C4-2B (cell line): Measurements from ENCODE around the gene IBSP.

ENCODE experiments used
- H3K27ac ChIP-seq: fragments of 450-650 bp; 2 replicates; pipeline ENCODE4 v1.5.1; 2017
- ZFX ChIP-seq: fragments of 450-650 bp; IDR thresholded peaks from 2 replicates; pipeline ENCODE4 v1.6.1; 2017
- TF ChIP-seq, protein P1 (sequence below): fragments of 450-650 bp; conservative IDR thresholded peaks from 2 replicates; pipeline ENCODE4 v1.5.1; 2017; ENCODE audit warnings: mild to moderate bottlenecking

IBSP gene

GRCh38 chr4:87802858-87803257, 3.5 kb downstream of the IBSP start:
- no peak for TF ChIP-seq ZFX
- TF ChIP-seq, protein P1, sequence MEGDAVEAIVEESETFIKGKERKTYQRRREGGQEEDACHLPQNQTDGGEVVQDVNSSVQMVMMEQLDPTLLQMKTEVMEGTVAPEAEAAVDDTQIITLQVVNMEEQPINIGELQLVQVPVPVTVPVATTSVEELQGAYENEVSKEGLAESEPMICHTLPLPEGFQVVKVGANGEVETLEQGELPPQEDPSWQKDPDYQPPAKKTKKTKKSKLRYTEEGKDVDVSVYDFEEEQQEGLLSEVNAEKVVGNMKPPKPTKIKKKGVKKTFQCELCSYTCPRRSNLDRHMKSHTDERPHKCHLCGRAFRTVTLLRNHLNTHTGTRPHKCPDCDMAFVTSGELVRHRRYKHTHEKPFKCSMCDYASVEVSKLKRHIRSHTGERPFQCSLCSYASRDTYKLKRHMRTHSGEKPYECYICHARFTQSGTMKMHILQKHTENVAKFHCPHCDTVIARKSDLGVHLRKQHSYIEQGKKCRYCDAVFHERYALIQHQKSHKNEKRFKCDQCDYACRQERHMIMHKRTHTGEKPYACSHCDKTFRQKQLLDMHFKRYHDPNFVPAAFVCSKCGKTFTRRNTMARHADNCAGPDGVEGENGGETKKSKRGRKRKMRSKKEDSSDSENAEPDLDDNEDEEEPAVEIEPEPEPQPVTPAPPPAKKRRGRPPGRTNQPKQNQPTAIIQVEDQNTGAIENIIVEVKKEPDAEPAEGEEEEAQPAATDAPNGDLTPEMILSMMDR: no peak
- H3K27ac ChIP-seq: no peak overlapping the region

- no peak overlapping the region for H3K27ac ChIP-seq
Measured at GRCh38 chr4:87803421-87803820, 4.1 kb downstream of the IBSP start.

GRCh38 chr4:87804871-87805270, 5.5 kb downstream of the IBSP start:
- no peak for TF ChIP-seq ZFX
- TF ChIP-seq, protein P1: no peak
- H3K27ac ChIP-seq: no peak overlapping the region

More at GRCh38 chr4:87803421-87803820, 4.1 kb downstream of the IBSP start:
- TF ChIP-seq, protein P1: no peak
- no peak for TF ChIP-seq ZFX

GRCh38 chr4:87805971-87806370, 6.6 kb downstream of the IBSP start:
- TF ChIP-seq ZFX: no peak
- H3K27ac ChIP-seq: no peak overlapping the region

GRCh38 chr4:87806520-87806919, 7.2 kb downstream of the IBSP start:
- no peak overlapping the region for H3K27ac ChIP-seq
- no peak for TF ChIP-seq ZFX
- TF ChIP-seq, protein P1: no peak

DNA sequence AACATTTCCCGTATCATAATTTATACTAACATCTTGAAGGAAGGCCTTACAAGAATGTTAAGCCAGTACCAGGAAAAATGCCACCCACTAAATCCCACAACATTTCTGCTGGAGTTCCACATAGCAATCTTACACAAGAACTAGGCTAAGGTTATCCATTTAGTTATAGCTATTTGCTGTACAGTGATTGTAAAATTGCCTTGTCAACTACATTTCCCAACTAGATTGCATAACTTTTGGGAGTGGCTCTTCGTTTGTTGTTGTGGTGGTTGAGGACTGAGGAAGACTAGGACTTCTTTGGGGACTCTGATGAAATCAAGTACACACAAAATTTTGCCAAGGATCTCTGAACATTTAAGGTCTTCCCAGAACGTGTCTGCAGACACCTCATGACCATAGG, 8.0 kb downstream of the IBSP start:
- no peak overlapping the region for H3K27ac ChIP-seq
- TF ChIP-seq ZFX: no peak
- TF ChIP-seq, protein P1: no peak

- H3K27ac ChIP-seq: no peak overlapping the region
- TF ChIP-seq, protein P1: no peak
- TF ChIP-seq ZFX: no peak
Measured at GRCh38 chr4:87811977-87812376, 12.6 kb downstream of the IBSP start.

DNA sequence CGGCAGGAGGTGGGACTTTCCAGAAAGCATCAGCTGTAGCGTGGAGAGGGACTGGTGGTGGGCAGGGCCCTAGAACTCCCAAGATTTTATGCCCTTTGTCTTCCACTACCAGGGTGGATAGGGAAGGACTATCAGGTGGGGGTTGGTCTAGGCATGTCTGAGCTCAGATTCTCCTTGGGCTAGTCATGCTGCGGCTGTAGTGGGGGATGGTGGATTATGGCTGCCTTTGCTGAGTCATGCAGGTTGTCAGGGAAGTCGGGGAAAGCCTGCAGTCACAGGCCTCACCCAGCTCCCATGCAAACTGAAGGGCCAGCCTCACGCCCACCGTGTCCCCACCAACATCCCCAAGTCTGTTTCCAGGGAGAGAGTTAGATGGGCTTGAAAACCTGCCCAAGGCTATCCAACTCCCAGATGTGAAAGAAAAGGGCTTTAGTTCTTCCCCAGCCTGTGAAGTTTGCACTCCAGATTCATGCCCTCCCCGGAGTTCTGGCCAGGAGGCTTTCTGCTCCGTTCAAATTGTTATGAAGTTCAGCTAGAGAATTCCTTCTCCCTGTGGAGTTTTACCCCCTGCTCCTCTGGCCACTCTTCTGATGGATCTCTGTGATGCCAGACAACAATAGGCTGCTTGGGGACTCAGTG, 20.0 kb downstream of the IBSP start:
- H3K27ac ChIP-seq: no peak overlapping the region
- no peak for TF ChIP-seq ZFX
- TF ChIP-seq, protein P1: no peak
